Measurements from ENCODE around the gene KIF12. TPM values are rescaled to one million over a fixed set of nuclear protein-coding genes. Genes with fewer than 3 reads are reported as not detected.

KIF12 gene
- total RNA-seq, 1 experiment from 2014 or later: 6.3 TPM

DNA sequence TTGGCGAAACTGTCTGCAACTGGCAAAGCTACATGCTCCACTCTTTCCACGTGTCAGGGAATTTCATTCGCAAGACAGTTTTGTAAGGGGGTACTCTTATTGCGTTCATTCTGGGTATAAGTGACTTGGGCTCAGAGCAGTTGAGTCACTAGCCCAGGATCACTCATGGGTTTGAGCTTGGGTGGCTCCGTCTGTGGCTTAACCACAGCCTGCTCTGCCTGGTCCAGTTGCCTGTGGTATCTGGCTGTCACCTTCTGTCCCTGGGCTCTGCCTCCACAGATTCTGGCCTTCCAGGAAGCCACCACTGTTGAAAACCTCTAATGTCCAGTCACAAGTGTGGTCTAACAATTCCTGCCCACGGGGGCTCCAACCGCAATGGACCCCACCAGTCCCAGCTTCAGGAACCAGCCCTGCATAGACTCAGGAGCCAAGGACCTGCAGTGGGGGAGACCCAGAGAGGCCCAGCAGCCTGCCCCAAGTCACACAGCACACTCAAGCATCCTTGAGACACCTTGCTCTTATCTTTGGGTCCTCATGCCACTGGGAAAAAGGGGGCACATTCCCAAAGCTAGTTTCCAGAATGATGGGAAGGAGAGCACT lies 10.4 kb downstream of the KIF12 start:
- ATAC-seq (no peak), DNase-seq (no peak)
- Histone ChIP-seq H3K4me3 (ENCODE audit: low read length) (no peak overlapping the region), H3K9me2 (replicated peaks; ENCODE audit: low read length) (no peaks in the 10 kb centered on the region), H4K20me1 (ENCODE audit: low read length) (no peaks in the 10 kb centered on the region), H3K9ac (ENCODE audit: low read length) (no peak overlapping the region), H2AFZ (ENCODE audit: low read length) (no peak overlapping the region), H3K27ac (ENCODE audit: low read length) (no peak overlapping the region), H3K9me3 (ENCODE audit: low read length) (no peaks in the 10 kb centered on the region), H3F3A (ENCODE audit: low read length, unreplicated experiment) (no peaks in the 10 kb centered on the region), H3K4me1 (ENCODE audit: insufficient read depth, low read length) (no peaks in the 10 kb centered on the region; the same call in 1 of the 2 replicates), H3K27me3 (ENCODE audit: low read length) (no peaks in the 10 kb centered on the region), H3K4me2 (ENCODE audit: low read length) (no peak overlapping the region), H3K36me3 (ENCODE audit: low read depth, low read length) (no peaks in the 10 kb centered on the region), H3K79me2 (ENCODE audit: low read length) (no peaks in the 10 kb centered on the region)
- intact Hi-C loops (cut with micrococcal nuclease): no loop called here
- POLR2A ChIA-PET (ENCODE audit: unreplicated experiment): no interaction called here
- CTCF ChIA-PET: no interaction called here
- TF ChIP-seq, protein P1, sequence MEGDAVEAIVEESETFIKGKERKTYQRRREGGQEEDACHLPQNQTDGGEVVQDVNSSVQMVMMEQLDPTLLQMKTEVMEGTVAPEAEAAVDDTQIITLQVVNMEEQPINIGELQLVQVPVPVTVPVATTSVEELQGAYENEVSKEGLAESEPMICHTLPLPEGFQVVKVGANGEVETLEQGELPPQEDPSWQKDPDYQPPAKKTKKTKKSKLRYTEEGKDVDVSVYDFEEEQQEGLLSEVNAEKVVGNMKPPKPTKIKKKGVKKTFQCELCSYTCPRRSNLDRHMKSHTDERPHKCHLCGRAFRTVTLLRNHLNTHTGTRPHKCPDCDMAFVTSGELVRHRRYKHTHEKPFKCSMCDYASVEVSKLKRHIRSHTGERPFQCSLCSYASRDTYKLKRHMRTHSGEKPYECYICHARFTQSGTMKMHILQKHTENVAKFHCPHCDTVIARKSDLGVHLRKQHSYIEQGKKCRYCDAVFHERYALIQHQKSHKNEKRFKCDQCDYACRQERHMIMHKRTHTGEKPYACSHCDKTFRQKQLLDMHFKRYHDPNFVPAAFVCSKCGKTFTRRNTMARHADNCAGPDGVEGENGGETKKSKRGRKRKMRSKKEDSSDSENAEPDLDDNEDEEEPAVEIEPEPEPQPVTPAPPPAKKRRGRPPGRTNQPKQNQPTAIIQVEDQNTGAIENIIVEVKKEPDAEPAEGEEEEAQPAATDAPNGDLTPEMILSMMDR (conservative IDR thresholded peaks at IDR 0.05; ENCODE audit: low read depth, low read length): no peak
- no peak for TF ChIP-seq EZH2phosphoT487 (IDR thresholded peaks at IDR 0.05; ENCODE audit: borderline replicate concordance, low read length)
- TF ChIP-seq EZH2 (IDR thresholded peaks at IDR 0.05; ENCODE audit: low read length, unreplicated experiment): no peak
- BruUV-seq (replicated peaks): no TSS peak

DNA sequence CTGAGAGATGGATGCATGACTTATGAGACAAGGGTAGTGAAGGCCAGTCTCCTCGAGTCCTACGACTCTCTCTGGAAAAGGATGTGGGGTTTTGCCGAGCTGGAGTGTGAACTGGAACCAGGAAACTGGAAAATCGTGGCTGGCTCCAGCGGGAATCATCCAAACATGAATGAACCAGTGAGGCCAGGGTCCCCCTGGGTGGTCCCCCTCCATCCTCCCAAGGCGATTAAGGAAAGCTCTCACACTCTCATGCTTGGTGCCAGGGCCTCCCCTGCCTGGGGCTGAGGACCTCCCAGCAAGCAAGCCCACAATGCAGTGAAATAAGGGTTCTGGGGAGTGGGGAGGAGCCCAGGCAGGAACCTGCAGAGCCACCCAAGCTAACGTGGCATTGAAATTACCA lies 11.4 kb downstream of the KIF12 start:
- H3K9ac ChIP-seq (ENCODE audit: low read length): no peak overlapping the region
- intact Hi-C loops (cut with micrococcal nuclease): no loop called here
- no peak overlapping the region for H2AFZ ChIP-seq (ENCODE audit: low read length)
- BruUV-seq (replicated peaks): no TSS peak
- no peak for ATAC-seq
- H3K9me3 ChIP-seq (ENCODE audit: low read length): no peaks in the 10 kb centered on the region
- H3K79me2 ChIP-seq (ENCODE audit: low read length): no peaks in the 10 kb centered on the region
- no peaks in the 10 kb centered on the region for H3F3A ChIP-seq (ENCODE audit: low read length, unreplicated experiment)
- no peaks in the 10 kb centered on the region for H3K27me3 ChIP-seq (ENCODE audit: low read length)
- no peaks in the 10 kb centered on the region for H3K36me3 ChIP-seq (ENCODE audit: low read depth, low read length)
- no peak for DNase-seq
- H3K4me2 ChIP-seq (ENCODE audit: low read length): no peak overlapping the region
- TF ChIP-seq, protein P1 (conservative IDR thresholded peaks at IDR 0.05; ENCODE audit: low read depth, low read length): no peak
- no peak for TF ChIP-seq EZH2phosphoT487 (IDR thresholded peaks at IDR 0.05; ENCODE audit: borderline replicate concordance, low read length)
- CTCF ChIA-PET: no interaction called here
- no peaks in the 10 kb centered on the region for H3K9me2 ChIP-seq (replicated peaks; ENCODE audit: low read length)
- H3K4me1 ChIP-seq (ENCODE audit: insufficient read depth, low read length): no peaks in the 10 kb centered on the region; the same call in 1 of the 2 replicates
- H4K20me1 ChIP-seq (ENCODE audit: low read length): no peaks in the 10 kb centered on the region
- H3K27ac ChIP-seq (ENCODE audit: low read length): no peak overlapping the region
- H3K4me3 ChIP-seq (ENCODE audit: low read length): no peak overlapping the region
- POLR2A ChIA-PET (ENCODE audit: unreplicated experiment): no interaction called here

DNA sequence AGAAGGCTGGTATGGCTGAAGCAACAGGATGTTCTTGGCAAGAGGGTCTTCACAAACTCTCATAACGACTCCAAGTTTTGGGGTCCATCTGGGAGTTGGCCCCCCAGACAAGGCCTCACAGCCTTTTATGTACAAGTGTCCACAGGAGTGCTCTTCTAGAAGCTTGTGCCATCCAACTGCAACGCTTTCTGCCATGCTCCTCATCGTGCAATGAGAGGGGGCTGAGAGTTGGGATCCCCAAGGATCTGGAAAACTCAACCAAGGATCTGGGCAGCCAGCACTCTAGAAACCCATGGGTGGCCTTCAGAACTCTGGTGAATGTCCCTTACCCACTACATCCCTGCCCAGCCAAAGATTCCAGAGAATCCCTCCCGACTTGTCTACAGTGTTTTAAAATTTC lies 12.5 kb downstream of the KIF12 start:
- no peak overlapping the region for H3K27ac ChIP-seq (ENCODE audit: low read length)
- POLR2A ChIA-PET (ENCODE audit: unreplicated experiment): no interaction called here
- no peaks in the 10 kb centered on the region for H3F3A ChIP-seq (ENCODE audit: low read length, unreplicated experiment)
- ATAC-seq: no peak
- intact Hi-C loops (cut with micrococcal nuclease): no loop called here
- DNase-seq: no peak
- no peaks in the 10 kb centered on the region; the same call in 1 of the 2 replicates for H3K4me1 ChIP-seq (ENCODE audit: insufficient read depth, low read length)
- H3K36me3 ChIP-seq (ENCODE audit: low read depth, low read length): no peaks in the 10 kb centered on the region
- H4K20me1 ChIP-seq (ENCODE audit: low read length): no peaks in the 10 kb centered on the region
- no peak overlapping the region for H3K9ac ChIP-seq (ENCODE audit: low read length)
- H3K9me2 ChIP-seq (replicated peaks; ENCODE audit: low read length): no peaks in the 10 kb centered on the region
- no peak overlapping the region for H3K4me3 ChIP-seq (ENCODE audit: low read length)
- TF ChIP-seq EZH2phosphoT487 (IDR thresholded peaks at IDR 0.05; ENCODE audit: borderline replicate concordance, low read length) (no peak), EZH2 (IDR thresholded peaks at IDR 0.05; ENCODE audit: low read length, unreplicated experiment) (no peak)
- TF ChIP-seq, protein P1 (conservative IDR thresholded peaks at IDR 0.05; ENCODE audit: low read depth, low read length): no peak
- no TSS peak for BruUV-seq (replicated peaks)
- no peak overlapping the region for H2AFZ ChIP-seq (ENCODE audit: low read length)
- CTCF ChIA-PET: no interaction called here
- no peaks in the 10 kb centered on the region for H3K27me3 ChIP-seq (ENCODE audit: low read length)
- no peaks in the 10 kb centered on the region for H3K79me2 ChIP-seq (ENCODE audit: low read length)
- H3K9me3 ChIP-seq (ENCODE audit: low read length): no peaks in the 10 kb centered on the region
- H3K4me2 ChIP-seq (ENCODE audit: low read length): no peak overlapping the region

All from PC-3 (cell line).